ENCODE measurements around the gene XYLB.

DNA sequence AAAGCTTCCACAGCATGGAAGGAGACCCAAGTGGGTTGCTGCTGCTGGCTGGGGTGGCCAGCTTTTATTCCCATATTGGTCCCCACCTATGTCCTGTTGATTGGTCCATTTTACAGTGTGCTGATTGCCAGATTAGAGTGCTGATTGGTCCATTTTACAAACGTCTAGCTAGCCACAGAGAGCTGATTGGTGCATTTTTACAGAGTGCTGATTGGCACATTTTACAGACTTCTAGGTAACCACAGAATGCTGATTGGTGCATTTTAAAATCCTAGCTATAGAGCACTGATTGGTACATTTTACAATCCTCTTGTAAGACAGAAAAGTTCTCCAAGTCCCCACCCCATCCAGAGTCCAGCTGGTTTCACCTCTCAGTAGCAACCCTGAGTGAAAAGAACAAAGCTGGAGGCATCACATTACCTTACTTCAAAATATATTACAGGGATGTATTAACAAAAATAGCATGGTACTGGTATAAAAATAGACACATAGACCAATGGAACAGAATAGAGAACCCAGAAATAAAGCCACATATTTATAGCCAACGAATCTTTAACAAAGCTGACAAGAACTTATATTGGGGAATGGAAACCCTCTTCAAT lies 99.6 kb downstream of the XYLB start:
- TF ChIP-seq EP300 (IDR thresholded peaks at IDR 0.05) (no peak), CTCF (IDR thresholded peaks at IDR 0.05) (no peak), POLR2A (IDR thresholded peaks at IDR 0.05) (no peak)
